Common myeloid progenitor, CD34-positive (primary cell): ENCODE measurements around the gene SYT1.

Experiments
- CTCF ChIA-PET: fragments of 350-600 bp; sonication (Branson Sonifier 250); formaldehyde crosslinking; loops from one replicate; lab custom pipeline; 2021; ENCODE audit warnings: antibody characterized with exemption; lab: Charles Lee
- POLR2A ChIA-PET: fragments of 350-600 bp; sonication (Branson Sonifier 250); formaldehyde crosslinking; loops from one replicate; lab custom pipeline; 2021; ENCODE audit warnings: antibody characterized with exemption; lab: Charles Lee
- DNase-seq, 3 donors: peaks; one replicate each; pipeline versions ENCODE4 v3.0.0 to v3.0.0-alpha.2; 2013
- H3K27ac ChIP-seq, 2 experiments: 1 replicate in 1 of 2; 2 replicates in 1 of 2; pipeline ENCODE4 v1.7.0; 2013; ENCODE audit warnings: inconsistent platforms in 2 of 2, low read length in 2 of 2, mild to moderate bottlenecking in 2 of 2, low read depth in 1 of 2, moderate library complexity in 1 of 2; ENCODE audit not compliant: severe bottlenecking in 2 of 2, insufficient read depth in 1 of 2, poor library complexity in 1 of 2
- H3K27me3 ChIP-seq, 5 experiments: replicated peaks in 2 of 5; 1 replicate in 3 of 5; 2 replicates in 2 of 5; pipeline versions ENCODE4 v1.6.1 to v1.7.0; 2013; ENCODE audit warnings: low read length in 4 of 5, mild to moderate bottlenecking in 2 of 5, moderate library complexity in 2 of 5, inconsistent platforms in 1 of 5; ENCODE audit not compliant: insufficient read depth in 5 of 5, control insufficient read depth in 4 of 5
- H3K36me3 ChIP-seq, 4 experiments: 1 replicate in 2 of 4; 2 replicates in 2 of 4; pipeline versions ENCODE4 v1.6.1 to v1.7.0; 2013; ENCODE audit warnings: low read length in 3 of 4, control low read depth in 1 of 4, mild to moderate bottlenecking in 1 of 4; ENCODE audit not compliant: control insufficient read depth in 4 of 4, insufficient read depth in 4 of 4
- H3K4me1 ChIP-seq, 4 experiments: 1 replicate in 3 of 4; 2 replicates in 1 of 4; pipeline versions ENCODE4 v1.6.1 to v1.7.1; 2013; ENCODE audit warnings: low read length in 3 of 4, mild to moderate bottlenecking in 3 of 4, control low read depth in 1 of 4, inconsistent platforms in 1 of 4, moderate library complexity in 1 of 4; ENCODE audit not compliant: control insufficient read depth in 4 of 4, insufficient read depth in 4 of 4; ENCODE audit errors: control extremely low read depth in 1 of 4
- H3K4me3 ChIP-seq, 7 experiments: 1 replicate in 4 of 7; 2 replicates in 3 of 7; pipeline versions ENCODE4 v1.5.1 to v1.7.0; 2013; ENCODE audit warnings: mild to moderate bottlenecking in 7 of 7, low read length in 6 of 7, moderate library complexity in 6 of 7, inconsistent platforms in 2 of 7, low read depth in 2 of 7, control low read depth in 1 of 7; ENCODE audit not compliant: insufficient read depth in 4 of 7, control insufficient read depth in 1 of 7; ENCODE audit errors: extremely low read depth in 1 of 7
- H3K9me3 ChIP-seq, 5 experiments: 1 replicate in 4 of 5; 2 replicates in 1 of 5; pipeline versions ENCODE4 v1.6.1 to v1.7.1; 2013; ENCODE audit warnings: low read length in 4 of 5, mild to moderate bottlenecking in 2 of 5, inconsistent platforms in 1 of 5, low read depth in 1 of 5, moderate library complexity in 1 of 5; ENCODE audit not compliant: control insufficient read depth in 4 of 5, insufficient read depth in 2 of 5; ENCODE audit errors: control extremely low read depth in 1 of 5
- WGBS: methylation state at CpG from one replicate; pipeline ENCODE4 v1.1.5; 2013; ENCODE audit not compliant: insufficient coverage; 5-methylcytosine and 5-hydroxymethylcytosine counted together

SYT1 gene

DNA sequence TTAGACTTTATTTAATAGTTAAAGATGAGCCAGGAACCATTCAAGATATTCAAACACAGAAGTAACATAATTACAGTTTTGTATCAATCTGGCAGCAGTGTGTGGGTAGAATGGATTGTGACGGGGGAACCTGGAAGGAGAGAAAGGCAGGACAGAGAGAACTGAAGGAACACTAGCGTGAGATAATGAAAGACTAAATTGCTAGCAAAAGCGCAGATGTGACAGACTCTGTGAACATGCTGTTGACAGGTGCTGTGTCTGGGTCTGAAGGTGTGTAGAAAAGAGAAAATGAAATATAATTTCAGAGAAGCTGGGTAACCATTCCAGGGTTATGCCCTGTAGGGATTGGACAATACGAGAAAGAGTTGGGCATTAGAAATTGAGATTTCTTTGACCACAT lies 372.3 kb downstream of the SYT1 start:
- no peaks in the 10 kb centered on the region for H3K4me1 ChIP-seq
- no peak for DNase-seq
- H3K4me3 ChIP-seq: no peak overlapping the region
- H3K9me3 ChIP-seq: no peaks in the 10 kb centered on the region
- H3K27ac ChIP-seq: no peak overlapping the region
- no peaks in the 10 kb centered on the region for H3K36me3 ChIP-seq
- no peaks in the 10 kb centered on the region for H3K27me3 ChIP-seq
- ChIA-PET CTCF (no interaction called here), POLR2A (no interaction called here)
- 97% methylated on average over 4 of the region's 4 CpGs for WGBS

- POLR2A ChIA-PET: no interaction called here
- Histone ChIP-seq H3K4me1 (no peaks in the 10 kb centered on the region), H3K27me3 (no peaks in the 10 kb centered on the region), H3K4me3 (no peak overlapping the region), H3K27ac (no peak overlapping the region), H3K36me3 (no peaks in the 10 kb centered on the region), H3K9me3 (no peaks in the 10 kb centered on the region)
- WGBS: no CpG with 5 or more reads among the region's 3 CpGs
- no peak for DNase-seq
- CTCF ChIA-PET: interaction anchor here (0.7 kb wide), 1 partner anchor 12 kb away, joined by 4 read pairs; no protein-coding TSS in a partner anchor
These were observed 373.7 kb downstream of the SYT1 start for GRCh38 chr12:79238246-79238645.

- ChIA-PET CTCF (no interaction called here), POLR2A (interaction anchor here (0.7 kb wide), 1 partner anchor 457 kb away, joined by 3 read pairs; no protein-coding TSS in a partner anchor)
These were observed 382.9 kb downstream of the SYT1 start for GRCh38 chr12:79247494-79247893.

GRCh38 chr12:79250186-79250585 lies 385.6 kb downstream of the SYT1 start:
- H3K36me3 ChIP-seq: no peaks in the 10 kb centered on the region
- H3K27ac ChIP-seq: no peak overlapping the region
- no peak for DNase-seq
- no peak overlapping the region for H3K4me3 ChIP-seq
- peaks cover 0 to 2% (median 0%) of the 10 kb centered on the region in 5 experiments for H3K9me3 ChIP-seq
- WGBS: 89% methylated on average over 3 of the region's 4 CpGs
- H3K4me1 ChIP-seq: no peaks in the 10 kb centered on the region
- no peaks in the 10 kb centered on the region for H3K27me3 ChIP-seq
- ChIA-PET CTCF (no interaction called here), POLR2A (no interaction called here)

More at GRCh38 chr12:79247494-79247893, 382.9 kb downstream of the SYT1 start:
- Histone ChIP-seq H3K27me3 (no peaks in the 10 kb centered on the region), H3K9me3 (no peaks in the 10 kb centered on the region), H3K36me3 (no peaks in the 10 kb centered on the region), H3K27ac (no peak overlapping the region), H3K4me1 (no peaks in the 10 kb centered on the region), H3K4me3 (no peak overlapping the region)
- DNase-seq: no peak
- WGBS: 95% methylated on average over 2 of the region's 2 CpGs

DNA sequence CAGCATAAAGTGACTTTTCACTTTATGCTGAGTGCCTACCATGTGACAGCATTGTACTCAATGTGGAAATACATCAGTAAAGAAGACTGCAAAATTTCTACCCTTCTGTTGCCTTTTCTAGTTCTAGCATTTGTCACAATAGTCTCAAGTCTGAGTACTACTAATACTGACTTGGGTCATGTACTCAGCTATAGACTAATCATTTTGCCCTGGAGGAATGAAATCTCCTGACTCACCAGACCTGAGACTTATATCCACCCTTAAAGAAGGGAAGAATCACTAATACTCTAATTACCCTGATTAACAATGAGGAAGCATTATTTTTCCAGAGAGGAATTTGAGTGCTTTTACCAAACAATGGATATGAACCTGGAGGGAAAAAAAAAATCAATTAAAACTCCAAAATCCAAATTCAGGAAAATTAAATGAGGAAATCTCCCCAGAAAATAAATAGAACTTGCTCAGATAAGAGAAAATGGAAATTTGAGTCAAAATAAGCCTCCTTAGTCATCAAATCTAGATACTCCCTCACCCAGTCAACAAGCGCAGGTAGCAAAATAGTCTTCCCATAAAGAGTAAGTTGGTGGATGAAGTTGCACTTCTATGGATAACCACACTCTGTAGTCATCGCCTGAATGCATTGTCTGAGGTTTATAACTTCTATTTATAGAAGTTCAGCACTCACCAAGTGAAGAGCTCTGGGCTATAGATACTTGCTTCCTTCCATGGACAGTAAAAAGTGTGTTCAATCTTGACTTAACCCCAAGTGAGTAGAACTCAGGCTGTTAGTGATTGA lies 386.6 kb downstream of the SYT1 start:
- ChIA-PET CTCF (no interaction called here), POLR2A (no interaction called here)
- Histone ChIP-seq H3K36me3 (no peaks in the 10 kb centered on the region), H3K27ac (no peak overlapping the region), H3K4me1 (no peaks in the 10 kb centered on the region), H3K27me3 (no peaks in the 10 kb centered on the region), H3K9me3 (peaks cover 0 to 2% (median 0%) of the 10 kb centered on the region in 5 experiments), H3K4me3 (no peak overlapping the region)
- WGBS: no CpG with 5 or more reads among the region's 2 CpGs
- no peak for DNase-seq

DNA sequence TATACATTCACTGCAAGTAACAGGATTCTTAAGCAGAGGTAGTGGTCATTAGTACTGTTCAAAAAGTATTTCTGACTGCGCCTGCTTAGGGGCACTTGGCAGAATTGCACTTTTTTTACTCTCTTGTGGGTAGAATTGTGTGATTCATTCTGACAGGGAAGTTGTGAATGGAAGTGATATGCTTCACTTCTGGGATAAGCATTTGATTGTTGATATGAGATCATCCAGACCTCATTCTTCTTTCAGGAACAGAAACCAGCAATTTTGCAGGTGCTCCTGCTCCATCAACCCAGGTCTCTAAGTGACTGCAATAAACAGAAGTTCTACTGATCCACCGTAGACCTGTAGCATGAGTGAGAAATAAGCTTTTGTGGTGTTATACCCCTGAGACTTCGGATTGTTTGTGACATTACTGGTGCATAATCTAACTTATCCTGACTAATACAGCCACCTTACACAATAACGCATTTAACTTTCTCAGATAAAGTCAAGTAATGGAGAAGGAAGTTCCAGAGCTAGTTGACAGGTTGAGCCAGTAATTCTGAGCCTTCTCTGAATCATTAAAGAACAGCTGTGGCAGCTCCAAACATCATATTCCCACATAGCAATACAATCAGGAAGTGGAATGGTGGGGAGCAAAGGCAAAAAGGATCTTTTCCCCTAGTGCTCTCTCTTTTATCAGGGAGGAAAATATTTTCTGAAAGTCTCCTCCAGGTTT lies 387.9 kb downstream of the SYT1 start:
- ChIA-PET CTCF (no interaction called here), POLR2A (no interaction called here)
- Histone ChIP-seq H3K9me3 (peaks cover 0 to 2% (median 0%) of the 10 kb centered on the region in 5 experiments), H3K36me3 (no peaks in the 10 kb centered on the region), H3K27ac (no peak overlapping the region), H3K27me3 (no peaks in the 10 kb centered on the region), H3K4me3 (no peak overlapping the region), H3K4me1 (no peaks in the 10 kb centered on the region)
- WGBS: 67% methylated on average over 1 of the region's 4 CpGs
- peak in 2 of 3 donors; percentile 21 to 25 for DNase-seq

DNA sequence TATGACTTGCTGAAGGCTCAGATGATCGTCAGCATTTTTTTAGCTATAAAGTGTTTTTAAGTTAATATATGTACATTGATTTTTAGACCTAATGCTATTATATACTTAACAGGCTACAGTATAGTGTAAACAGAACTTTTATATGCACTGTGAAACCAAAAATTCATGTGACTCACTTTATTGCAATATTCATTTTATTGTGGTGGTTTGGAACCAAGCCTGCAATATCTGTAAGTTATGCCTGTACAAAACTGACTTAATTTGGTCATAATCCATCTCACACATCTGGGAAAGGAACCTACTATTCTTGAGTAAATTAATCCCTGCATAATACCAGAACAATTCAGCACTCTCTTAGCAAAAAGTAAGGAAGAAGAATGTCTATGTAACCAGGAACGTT lies 390.7 kb downstream of the SYT1 start:
- no peak overlapping the region for H3K4me3 ChIP-seq
- no peaks in the 10 kb centered on the region for H3K27me3 ChIP-seq
- CTCF ChIA-PET: no interaction called here
- H3K9me3 ChIP-seq: peaks cover 0 to 2% (median 0%) of the 10 kb centered on the region in 5 experiments
- H3K36me3 ChIP-seq: no peaks in the 10 kb centered on the region
- no peaks in the 10 kb centered on the region for H3K4me1 ChIP-seq
- no peak overlapping the region for H3K27ac ChIP-seq
- no peak for DNase-seq
- WGBS: no CpG with 5 or more reads among the region's 2 CpGs
- POLR2A ChIA-PET: no interaction called here
